ENCODE measurements around the gene VIM. TPM values are rescaled to one million over a fixed set of nuclear protein-coding genes. Genes with fewer than 3 reads are reported as not detected.

The VIM gene
- total RNA-seq, 4 donors from 2014 or later, result 697 to 1,198 (median 1,024) TPM

DNA sequence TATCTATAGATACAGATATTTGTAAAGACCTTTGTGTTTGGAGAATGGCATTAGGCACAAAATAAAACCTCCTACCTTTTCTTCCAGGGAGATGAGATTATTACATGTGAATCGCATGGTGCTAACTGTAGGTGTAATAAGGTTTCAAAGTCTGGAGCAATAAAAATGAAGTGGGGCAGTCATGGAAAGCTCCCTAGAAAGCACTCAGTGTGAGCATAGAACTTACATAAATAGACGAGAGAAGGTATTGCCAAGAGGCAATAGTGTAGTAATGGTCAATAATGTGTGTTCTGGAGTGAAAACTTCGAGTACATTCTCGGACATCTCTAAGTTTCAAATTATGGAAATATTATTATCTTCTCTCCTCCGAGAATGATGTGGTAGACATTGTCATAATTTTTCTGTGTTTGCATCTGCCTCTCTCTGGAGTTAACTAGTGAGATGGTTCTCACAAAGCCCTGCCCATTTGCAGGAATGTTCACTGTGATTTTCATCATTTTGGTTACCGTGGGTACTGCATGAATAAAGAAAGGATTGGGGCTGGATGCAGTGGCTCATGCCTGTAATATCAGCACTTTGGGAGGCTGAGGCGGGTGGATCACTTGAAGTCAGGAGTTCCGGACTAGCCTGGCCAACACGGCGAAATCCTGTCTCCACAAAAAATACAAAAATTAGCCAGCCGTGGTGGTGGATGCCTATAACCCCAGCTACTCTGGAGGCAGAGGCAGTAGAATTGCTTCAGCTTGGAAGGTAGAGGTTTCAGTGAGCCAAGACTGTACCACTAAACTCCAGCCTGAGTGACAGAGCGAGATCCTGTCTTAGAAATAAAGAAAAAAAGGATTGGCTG lies 10.6 kb downstream of the VIM start:
- Histone ChIP-seq H3K9me3 (no peaks in the 10 kb centered on the region), H3K4me1 (peaks cover 31% of the 10 kb centered on the region), H3K27ac (no peak overlapping the region), H3K27me3 (no peaks in the 10 kb centered on the region), H3K36me3 (peaks cover 41% of the 10 kb centered on the region), H3K4me3 (no peak overlapping the region)
- TF ChIP-seq EP300 (IDR thresholded peaks at IDR 0.05) (no peak), POLR2AphosphoS5 (IDR thresholded peaks at IDR 0.05) (peak in 1 of 3 donors; percentile 47)
- DNase-seq (ENCODE audit: low spot score in 2 of 2), result peak in 1 of 2 donors; percentile 77
- WGBS, result 46% methylated on average over 12 of the region's 12 CpGs

- WGBS, result 84% methylated on average over 6 of the region's 6 CpGs
- Histone ChIP-seq H3K27ac (no peak overlapping the region), H3K36me3 (peaks cover 32% of the 10 kb centered on the region)
Observed at GRCh38 chr10:17239345-17240085, 11.5 kb downstream of the VIM start.

GRCh38 chr10:17240096-17240495 lies 12.1 kb downstream of the VIM start:
- Histone ChIP-seq H3K9me3 (no peaks in the 10 kb centered on the region), H3K4me3 (no peak overlapping the region), H3K4me1 (peaks cover 17% of the 10 kb centered on the region), H3K27ac (no peak overlapping the region), H3K27me3 (no peaks in the 10 kb centered on the region), H3K36me3 (peaks cover 26% of the 10 kb centered on the region)
- DNase-seq (ENCODE audit: low spot score in 2 of 2), result no peak
- 94% methylated on average over 2 of the region's 2 CpGs for WGBS
- TF ChIP-seq POLR2AphosphoS5 (IDR thresholded peaks at IDR 0.05) (no peak), POLR2A (IDR thresholded peaks at IDR 0.05) (no peak), EP300 (IDR thresholded peaks at IDR 0.05) (no peak)
- TF ChIP-seq, protein P1, sequence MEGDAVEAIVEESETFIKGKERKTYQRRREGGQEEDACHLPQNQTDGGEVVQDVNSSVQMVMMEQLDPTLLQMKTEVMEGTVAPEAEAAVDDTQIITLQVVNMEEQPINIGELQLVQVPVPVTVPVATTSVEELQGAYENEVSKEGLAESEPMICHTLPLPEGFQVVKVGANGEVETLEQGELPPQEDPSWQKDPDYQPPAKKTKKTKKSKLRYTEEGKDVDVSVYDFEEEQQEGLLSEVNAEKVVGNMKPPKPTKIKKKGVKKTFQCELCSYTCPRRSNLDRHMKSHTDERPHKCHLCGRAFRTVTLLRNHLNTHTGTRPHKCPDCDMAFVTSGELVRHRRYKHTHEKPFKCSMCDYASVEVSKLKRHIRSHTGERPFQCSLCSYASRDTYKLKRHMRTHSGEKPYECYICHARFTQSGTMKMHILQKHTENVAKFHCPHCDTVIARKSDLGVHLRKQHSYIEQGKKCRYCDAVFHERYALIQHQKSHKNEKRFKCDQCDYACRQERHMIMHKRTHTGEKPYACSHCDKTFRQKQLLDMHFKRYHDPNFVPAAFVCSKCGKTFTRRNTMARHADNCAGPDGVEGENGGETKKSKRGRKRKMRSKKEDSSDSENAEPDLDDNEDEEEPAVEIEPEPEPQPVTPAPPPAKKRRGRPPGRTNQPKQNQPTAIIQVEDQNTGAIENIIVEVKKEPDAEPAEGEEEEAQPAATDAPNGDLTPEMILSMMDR (IDR thresholded peaks at IDR 0.05), result no peak

More at GRCh38 chr10:17239345-17240085, 11.5 kb downstream of the VIM start:
- no peak for TF ChIP-seq POLR2AphosphoS5 (IDR thresholded peaks at IDR 0.05)
- no peak for TF ChIP-seq EP300 (IDR thresholded peaks at IDR 0.05)
- TF ChIP-seq, protein P1 (IDR thresholded peaks at IDR 0.05), result no peak
- TF ChIP-seq POLR2A (IDR thresholded peaks at IDR 0.05), result no peak
- peaks cover 23% of the 10 kb centered on the region for H3K4me1 ChIP-seq
- DNase-seq (ENCODE audit: low spot score in 2 of 2), result no peak
- H3K27me3 ChIP-seq, result no peaks in the 10 kb centered on the region
- H3K4me3 ChIP-seq, result no peak overlapping the region
- no peaks in the 10 kb centered on the region for H3K9me3 ChIP-seq

DNA sequence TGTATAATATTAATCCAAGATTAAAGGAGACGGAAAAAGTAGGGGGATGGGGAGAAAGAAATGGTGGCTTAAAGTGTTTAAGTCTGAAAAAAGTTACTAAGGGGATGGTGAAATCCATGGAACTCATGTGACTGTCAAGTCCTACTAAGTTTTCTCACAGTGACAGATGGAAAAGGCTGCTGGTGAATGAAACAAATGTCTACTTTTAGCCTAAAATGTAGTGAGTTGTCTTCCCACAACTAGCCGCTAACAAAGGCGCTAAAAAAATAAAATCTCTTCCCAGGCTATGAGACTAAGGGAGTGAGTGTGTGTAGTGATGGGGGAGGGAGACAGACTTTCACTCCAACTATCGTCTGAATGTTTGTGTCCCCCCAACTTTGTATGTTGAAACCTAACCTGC lies 12.6 kb downstream of the VIM start:
- H3K9me3 ChIP-seq, result no peaks in the 10 kb centered on the region
- H3K4me1 ChIP-seq, result peaks cover 15% of the 10 kb centered on the region
- H3K4me3 ChIP-seq, result no peak overlapping the region
- no peak overlapping the region for H3K27ac ChIP-seq
- no peaks in the 10 kb centered on the region for H3K27me3 ChIP-seq
- no peak for TF ChIP-seq POLR2AphosphoS5 (IDR thresholded peaks at IDR 0.05)
- TF ChIP-seq, protein P1 (IDR thresholded peaks at IDR 0.05), result no peak
- TF ChIP-seq EP300 (IDR thresholded peaks at IDR 0.05), result no peak
- no peak for TF ChIP-seq POLR2A (IDR thresholded peaks at IDR 0.05)
- peaks cover 22% of the 10 kb centered on the region for H3K36me3 ChIP-seq
- WGBS, result 84% methylated on average over 4 of the region's 4 CpGs
- DNase-seq (ENCODE audit: low spot score in 2 of 2), result no peak

GRCh38 chr10:17241611-17242333 lies 13.7 kb downstream of the VIM start:
- no peak for DNase-seq (ENCODE audit: low spot score in 2 of 2)
- peaks cover 11% of the 10 kb centered on the region for H3K36me3 ChIP-seq
- TF ChIP-seq POLR2AphosphoS5 (IDR thresholded peaks at IDR 0.05), result no peak
- no peak for TF ChIP-seq EP300 (IDR thresholded peaks at IDR 0.05)
- no peak for TF ChIP-seq POLR2A (IDR thresholded peaks at IDR 0.05)
- TF ChIP-seq, protein P1 (IDR thresholded peaks at IDR 0.05), result no peak
- H3K27ac ChIP-seq, result no peak overlapping the region
- H3K4me1 ChIP-seq, result peaks cover 8% of the 10 kb centered on the region
- no peak overlapping the region for H3K4me3 ChIP-seq
- no peaks in the 10 kb centered on the region for H3K9me3 ChIP-seq
- no peaks in the 10 kb centered on the region for H3K27me3 ChIP-seq
- WGBS, result 94% methylated on average over 5 of the region's 5 CpGs

All from suprapubic skin (tissue), 4 donors.